Gastrocnemius medialis (tissue), 4 donors: Measurements from ENCODE around the gene C1orf210. TPM values are rescaled to one million over a fixed set of nuclear protein-coding genes. Genes with fewer than 3 reads are reported as not detected.

Source experiments
- ATAC-seq, 2 donors: fragments of 150-250 bp; one replicate each; pipeline ENCODE4 v1.9.1; 2016
- DNase-seq, 2 donors: peaks; one replicate each; pipeline ENCODE4 v3.0.0-alpha.2; 2019
- H3K27ac ChIP-seq, 4 donors: fragments of 200-600 bp; sonication (generic); 1 replicate in 1 of 4; 2 replicates in 3 of 4; pipeline ENCODE4 v1.5.1; 2016 to 2018; ENCODE audit warnings: mild to moderate bottlenecking in 2 of 4, moderate library complexity in 1 of 4
- H3K27me3 ChIP-seq, 3 donors: fragments of 200-600 bp; sonication (generic) in 2 of 3; 1 replicate in 1 of 3; 2 replicates in 2 of 3; pipeline versions ENCODE4 v1.5.1 to v1.6.0; 2016 to 2019; ENCODE audit warnings: mild to moderate bottlenecking in 1 of 3, moderate library complexity in 1 of 3
- H3K36me3 ChIP-seq, 2 donors: fragments of 200-600 bp; sonication (generic) in 1 of 2; one replicate each; pipeline ENCODE4 v1.5.1; 2017 to 2018
- H3K4me1 ChIP-seq, 2 donors: fragments of 200-600 bp; sonication (generic) in 1 of 2; one replicate each; pipeline ENCODE4 v1.5.1; 2016 to 2017; ENCODE audit warnings: mild to moderate bottlenecking in 2 of 2
- H3K4me3 ChIP-seq, 4 donors: fragments of 200-600 bp; sonication (generic) in 3 of 4; 1 replicate in 1 of 4; 2 replicates in 3 of 4; pipeline ENCODE4 v1.5.1; 2016 to 2019; ENCODE audit warnings: mild to moderate bottlenecking in 2 of 4
- H3K9me3 ChIP-seq, 3 donors: fragments of 200-600 bp; sonication (generic) in 2 of 3; 1 replicate in 1 of 3; 2 replicates in 2 of 3; pipeline ENCODE4 v1.5.1; 2016 to 2019
- CTCF ChIP-seq, 5 experiments: fragments of 450-650 bp in 3 of 5; fragments of 200-600 bp in 2 of 5; sonication (generic) in 2 of 5; IDR thresholded peaks in 4 of 5; conservative IDR thresholded peaks in 1 of 5; 1 replicate in 4 of 5; 2 replicates in 1 of 5; pipeline ENCODE4 v1.5.1; 2016 to 2019; ENCODE audit warnings: antibody characterized with exemption in 5 of 5, mild to moderate bottlenecking in 3 of 5, moderate library complexity in 3 of 5
- POLR2A ChIP-seq, 2 donors: fragments of 450-650 bp; IDR thresholded peaks; one replicate each; pipeline ENCODE4 v1.6.1; 2017; ENCODE audit warnings: antibody characterized with exemption in 2 of 2, mild to moderate bottlenecking in 2 of 2, moderate library complexity in 2 of 2
- in situ Hi-C, 4 donors: fragments of 200-750 bp; cut with MboI; loops; one replicate each; pipeline versions ENCODE4 v1.15.0 to v1.8.0; 2017; ENCODE audit warnings: low sequenced_read_pairs in 4 of 4
- intact Hi-C: fragments of 100-400 bp; cut with DNase I; formaldehyde crosslinking; loops from one replicate; pipeline ENCODE4 v1.15.1; 2023; ENCODE audit warnings: low total_unique reads
- total RNA-seq, 4 donors: library from RNA; depleted of rRNA; stranded (reverse); fragments of >200 nt; gene quantifications; one replicate each; pipeline versions ENCODE4 v1.1.0 to v1.2.3, GENCODE V29; 2016

Gene C1orf210
- total RNA-seq, 4 donors from 2014 or later, result 0.27 TPM; not detected in 3

- Histone ChIP-seq H3K4me3 (no peak overlapping the region), H3K27ac (no peak overlapping the region), H3K36me3 (no peaks in the 10 kb centered on the region), H3K4me1 (no peaks in the 10 kb centered on the region), H3K27me3 (no peaks in the 10 kb centered on the region), H3K9me3 (no peaks in the 10 kb centered on the region)
- in situ Hi-C loops (no loop called here), intact Hi-C loops (no loop called here)
- no peak for DNase-seq
- no peak for ATAC-seq
- TF ChIP-seq CTCF (IDR thresholded peaks at IDR 0.05 in 4 of 5, conservative IDR thresholded peaks at IDR 0.05 in 1 of 5), result no peak
- no peak for TF ChIP-seq POLR2A (IDR thresholded peaks at IDR 0.05)
Observed at GRCh38 chr1:43246466-43247213, 38.7 kb downstream of the C1orf210 start.

- Histone ChIP-seq H3K9me3 (no peaks in the 10 kb centered on the region), H3K27ac (no peak overlapping the region), H3K4me1 (no peaks in the 10 kb centered on the region), H3K36me3 (no peaks in the 10 kb centered on the region), H3K27me3 (no peaks in the 10 kb centered on the region), H3K4me3 (no peak overlapping the region)
- in situ Hi-C loops (no loop called here), intact Hi-C loops (no loop called here)
- DNase-seq (no peak), ATAC-seq (no peak)
- no peak for TF ChIP-seq POLR2A (IDR thresholded peaks at IDR 0.05)
- TF ChIP-seq CTCF (IDR thresholded peaks at IDR 0.05 in 4 of 5, conservative IDR thresholded peaks at IDR 0.05 in 1 of 5), result no peak
Observed at GRCh38 chr1:43243299-43243698, 42.1 kb downstream of the C1orf210 start.

GRCh38 chr1:43241413-43241836, 44.0 kb downstream of the C1orf210 start:
- no peak for DNase-seq
- Histone ChIP-seq H3K36me3 (no peaks in the 10 kb centered on the region), H3K9me3 (no peaks in the 10 kb centered on the region), H3K4me1 (no peaks in the 10 kb centered on the region), H3K4me3 (no peak overlapping the region), H3K27ac (no peak overlapping the region), H3K27me3 (no peaks in the 10 kb centered on the region)
- TF ChIP-seq POLR2A (IDR thresholded peaks at IDR 0.05) (no peak), CTCF (IDR thresholded peaks at IDR 0.05 in 4 of 5, conservative IDR thresholded peaks at IDR 0.05 in 1 of 5) (no peak)
- no peak for ATAC-seq
- intact Hi-C loops, result no loop called here
- in situ Hi-C loops, result no loop called here

- no peaks in the 10 kb centered on the region for H3K36me3 ChIP-seq
- DNase-seq (no peak), ATAC-seq (no peak)
- H3K4me3 ChIP-seq, result no peak overlapping the region
- no peaks in the 10 kb centered on the region for H3K9me3 ChIP-seq
- intact Hi-C loops, result loop anchor here (5.0 kb wide), 1 partner anchor 63 kb away; the partner anchor contains the start of gene TIE1
- no peak for TF ChIP-seq POLR2A (IDR thresholded peaks at IDR 0.05)
- TF ChIP-seq CTCF (IDR thresholded peaks at IDR 0.05 in 4 of 5, conservative IDR thresholded peaks at IDR 0.05 in 1 of 5), result no peak
- no peaks in the 10 kb centered on the region for H3K4me1 ChIP-seq
- in situ Hi-C loops, result loop anchor here in 1 of 4 donors (10.0 kb wide), 1 partner anchor 175 kb away; no protein-coding TSS in a partner anchor
- no peak overlapping the region for H3K27ac ChIP-seq
- no peaks in the 10 kb centered on the region for H3K27me3 ChIP-seq
Observed at GRCh38 chr1:43239484-43239883, 45.9 kb downstream of the C1orf210 start.
